ENCODE measurements around the gene OPRD1.

- no peak for TF ChIP-seq CTCF (IDR thresholded peaks at IDR 0.05; ENCODE audit: low read depth, low read length, missing input control)
- no peak for TF ChIP-seq JUND (IDR thresholded peaks at IDR 0.05)
- no peak for TF ChIP-seq ZBTB33 (IDR thresholded peaks at IDR 0.05)
- TF ChIP-seq RAD21 (IDR thresholded peaks at IDR 0.05), result no peak
- no peak for TF ChIP-seq TAF1 (conservative IDR thresholded peaks at IDR 0.05)
These were observed 76.9 kb downstream of the OPRD1 start for GRCh38 chr1:28888915-28889314.
